ENCODE results near the gene KCNH3.
A peak's percentile ranks its signal among the peaks of the same experiment; 100 is the strongest.

KCNH3 gene

GRCh38 chr12:49577589-49578315 is 38.9 kb downstream of the KCNH3 start:
- Histone ChIP-seq H3K9me3 (ENCODE audit: control insufficient read depth, insufficient read depth, low read depth, low read length) (no peaks in the 10 kb centered on the region), H3K27ac (ENCODE audit: extremely low read depth, low read depth, low read length) (no peak overlapping the region), H3K4me1 (ENCODE audit: control insufficient read depth, insufficient read depth, low read length) (no peaks in the 10 kb centered on the region), H3K36me3 (ENCODE audit: control insufficient read depth in 2 of 2, insufficient read depth in 1 of 2, low read length in 2 of 2) (peaks cover 5 to 24% of the 10 kb centered on the region in 2 experiments; a peak in 2 of 3 replicates), H3K4me3 (ENCODE audit: low read depth, low read length) (no peak overlapping the region)
- ChIA-PET CTCF (interaction anchor here (0.5 to 8.4 kb wide), 8 partner anchors 19 to 220 kb away, joined by 3 to 133 read pairs (median 6); partner anchors contain the start of gene PRPF40B), POLR2A (interaction anchor here (1.1 kb wide), 1 partner anchor 211 kb away, joined by 6 read pairs; the partner anchor contains the start of gene SPATS2)
- TF ChIP-seq ZNF600 (tag by site-specific recombination; IDR thresholded peaks at IDR 0.05) (0 out of 2 replicates have a peak, but pooled peaks have one; percentile 13), ZBTB21 (tag by site-specific recombination; IDR thresholded peaks at IDR 0.05) (no peak), ZNF449 (tag by site-specific recombination; IDR thresholded peaks at IDR 0.05) (0 out of 2 replicates have a peak, but pooled peaks have one; percentile 13), ZNF621 (tag by site-specific recombination; IDR thresholded peaks at IDR 0.05) (no peak)

- TF ChIP-seq ZBTB21 (tag by site-specific recombination; IDR thresholded peaks at IDR 0.05) (no peak), ZNF248 (tag by site-specific recombination; IDR thresholded peaks at IDR 0.05) (no peak), ZNF514 (tag by site-specific recombination; IDR thresholded peaks at IDR 0.05) (no peak), KLF16 (tag by site-specific recombination; IDR thresholded peaks at IDR 0.05) (no peak), RBAK (tag by site-specific recombination; IDR thresholded peaks at IDR 0.05) (no peak), ZNF221 (tag by site-specific recombination; IDR thresholded peaks at IDR 0.05; ENCODE audit: borderline replicate concordance) (no peak), SETDB1 (IDR thresholded peaks at IDR 0.05; ENCODE audit: insufficient read length, low read length) (no peak), ZNF768 (tag by site-specific recombination; IDR thresholded peaks at IDR 0.05) (no peak), YY1 (tag by site-specific recombination; IDR thresholded peaks at IDR 0.05) (no peak), ZNF664 (tag by site-specific recombination; IDR thresholded peaks at IDR 0.05) (no peak), ZNF138 (tag by site-specific recombination; IDR thresholded peaks at IDR 0.05; ENCODE audit: borderline replicate concordance) (no peak), ZNF704 (tag by site-specific recombination; IDR thresholded peaks at IDR 0.05) (no peak)
- no peaks in the 10 kb centered on the region for H3K9me3 ChIP-seq (ENCODE audit: control insufficient read depth, insufficient read depth, low read depth, low read length)
- no peak overlapping the region for H3K4me3 ChIP-seq (ENCODE audit: low read depth, low read length)
- ChIA-PET CTCF (interaction anchor here (0.5 to 8.4 kb wide), 11 partner anchors 8 to 1527 kb away, joined by 3 to 133 read pairs (median 4); no protein-coding TSS in a partner anchor), POLR2A (no interaction called here)
- no peaks in the 10 kb centered on the region for H3K4me1 ChIP-seq (ENCODE audit: control insufficient read depth, insufficient read depth, low read length)
- H3K36me3 ChIP-seq (ENCODE audit: control insufficient read depth in 2 of 2, insufficient read depth in 1 of 2, low read length in 2 of 2) = peaks cover 5 to 21% of the 10 kb centered on the region in 2 experiments; a peak in 2 of 3 replicates
- H3K27ac ChIP-seq (ENCODE audit: extremely low read depth, low read depth, low read length) = no peak overlapping the region
Measured at GRCh38 chr12:49578471-49579112, 39.8 kb downstream of the KCNH3 start.

All from HEK293 (cell line).